Measurements from ENCODE around the gene GRID2.
A peak's percentile ranks its signal among the peaks of the same experiment; 100 is the strongest.

The GRID2 gene

GRCh38 chr4:92299152-92299551 lies 4.6 kb upstream of the GRID2 start:
- Histone ChIP-seq H3K9me3 (no peaks in the 10 kb centered on the region), H3K36me3 (no peaks in the 10 kb centered on the region), H3K4me1 (no peaks in the 10 kb centered on the region), H3K4me3 (ENCODE audit: low read depth, low read length) (no peak overlapping the region), H3K27me3 (peaks cover 20% of the 10 kb centered on the region)
- TF ChIP-seq CTCF (IDR thresholded peaks at IDR 0.05; ENCODE audit: low read depth, low read length), result no peak
- no peak for DNase-seq

GRCh38 chr4:92304121-92304520 lies 355 bp downstream of the GRID2 start:
- H3K27me3 ChIP-seq, result peaks cover 48% of the 10 kb centered on the region
- no peak for TF ChIP-seq CTCF (IDR thresholded peaks at IDR 0.05; ENCODE audit: low read depth, low read length)
- no peak overlapping the region; the same call in 1 of the 2 replicates for H3K4me3 ChIP-seq (ENCODE audit: low read depth, low read length)
- DNase-seq, result no peak
- H3K36me3 ChIP-seq, result no peaks in the 10 kb centered on the region
- no peaks in the 10 kb centered on the region; the same call in 1 of the 2 replicates for H3K4me1 ChIP-seq
- no peaks in the 10 kb centered on the region for H3K9me3 ChIP-seq

GRCh38 chr4:92304606-92305005 lies 840 bp downstream of the GRID2 start:
- Histone ChIP-seq H3K4me3 (ENCODE audit: low read depth, low read length) (peak overlapping the region; percentile 50), H3K4me1 (no peaks in the 10 kb centered on the region; the same call in 1 of the 2 replicates), H3K9me3 (no peaks in the 10 kb centered on the region), H3K36me3 (no peaks in the 10 kb centered on the region), H3K27me3 (peaks cover 48% of the 10 kb centered on the region)
- no peak for DNase-seq
- TF ChIP-seq CTCF (IDR thresholded peaks at IDR 0.05; ENCODE audit: low read depth, low read length), result no peak

- H3K4me3 ChIP-seq (ENCODE audit: low read depth, low read length), result peak overlapping the region; percentile 50
- TF ChIP-seq CTCF (IDR thresholded peaks at IDR 0.05; ENCODE audit: low read depth, low read length), result no peak
- no peaks in the 10 kb centered on the region for H3K36me3 ChIP-seq
- DNase-seq, result peak; percentile 69
- H3K27me3 ChIP-seq, result peaks cover 48% of the 10 kb centered on the region
- no peaks in the 10 kb centered on the region for H3K9me3 ChIP-seq
- no peaks in the 10 kb centered on the region; the same call in 1 of the 2 replicates for H3K4me1 ChIP-seq
Measured at GRCh38 chr4:92305148-92305877, 1.5 kb downstream of the GRID2 start.

GRCh38 chr4:92305878-92306520 lies 2.2 kb downstream of the GRID2 start:
- TF ChIP-seq CTCF (IDR thresholded peaks at IDR 0.05; ENCODE audit: low read depth, low read length), result no peak
- Histone ChIP-seq H3K4me1 (no peaks in the 10 kb centered on the region; the same call in 1 of the 2 replicates), H3K27me3 (peaks cover 48% of the 10 kb centered on the region), H3K4me3 (ENCODE audit: low read depth, low read length) (peak overlapping the region; percentile 50), H3K36me3 (no peaks in the 10 kb centered on the region), H3K9me3 (no peaks in the 10 kb centered on the region)
- peak; percentile 28 for DNase-seq

GRCh38 chr4:92307181-92307580 lies 3.4 kb downstream of the GRID2 start:
- no peaks in the 10 kb centered on the region; the same call in 1 of the 2 replicates for H3K4me1 ChIP-seq
- no peaks in the 10 kb centered on the region for H3K9me3 ChIP-seq
- no peaks in the 10 kb centered on the region for H3K36me3 ChIP-seq
- H3K27me3 ChIP-seq, result peaks cover 45% of the 10 kb centered on the region
- no peak for TF ChIP-seq CTCF (IDR thresholded peaks at IDR 0.05; ENCODE audit: low read depth, low read length)
- no peak overlapping the region for H3K4me3 ChIP-seq (ENCODE audit: low read depth, low read length)
- DNase-seq, result no peak
